Calu3 (cell line): ENCODE measurements around the gene EFCAB8. TPM values are rescaled to one million over a fixed set of nuclear protein-coding genes. Genes with fewer than 3 reads are reported as not detected.

Experiments used
- BruUV-seq: library from RNA; stranded (reverse); fragments of 400-500 nt; replicated peaks from 2 replicates; lab custom pipeline; 2021; lab: Mats Ljungman, UMichigan
- CTCF ChIA-PET: fragments of 300-600 bp; sonication (Branson Sonifier 250); formaldehyde crosslinking; loops from one replicate; lab custom pipeline; 2022; ENCODE audit warnings: antibody characterized with exemption; lab: Charles Lee
- DNase-seq: peaks from one replicate; pipeline ENCODE4 v3.0.0; 2022
- H3K27ac Mint-ChIP-seq: one replicate; pipeline ENCODE4 v1.8.0; 2022; ENCODE audit warnings: mixed read lengths; ENCODE audit not compliant: unreplicated experiment
- H3K27me3 Mint-ChIP-seq: one replicate; pipeline ENCODE4 v1.8.0; 2022; ENCODE audit warnings: mixed read lengths; ENCODE audit not compliant: unreplicated experiment
- H3K36me3 Mint-ChIP-seq: one replicate; pipeline ENCODE4 v1.8.0; 2022; ENCODE audit warnings: mild to moderate bottlenecking, moderate library complexity, mixed read lengths; ENCODE audit not compliant: insufficient read depth, unreplicated experiment
- H3K4me1 Mint-ChIP-seq: one replicate; pipeline ENCODE4 v1.8.0; 2022; ENCODE audit warnings: mild to moderate bottlenecking, low read depth, mixed read lengths; ENCODE audit not compliant: unreplicated experiment
- H3K4me3 Mint-ChIP-seq: one replicate; pipeline ENCODE4 v1.8.0; 2022; ENCODE audit warnings: mild to moderate bottlenecking, low read depth, moderate library complexity, mixed read lengths; ENCODE audit not compliant: unreplicated experiment
- H3K9me3 Mint-ChIP-seq: one replicate; pipeline ENCODE4 v1.8.0; 2022; ENCODE audit warnings: low read depth, mixed read lengths; ENCODE audit not compliant: unreplicated experiment
- intact Hi-C: fragments of 100-400 bp; cut with micrococcal nuclease; formaldehyde crosslinking; loops from one replicate; pipeline ENCODE4 v1.10.0; 2022; ENCODE audit not compliant: unreplicated experiment
- total RNA-seq: library from RNA; stranded (reverse); gene quantifications from 2 replicates; pipeline ENCODE4 v1.2.3, GENCODE V29; 2022
- TF ChIP-seq, protein P1 (sequence below): fragments of 200-600 bp; IDR thresholded peaks from one replicate; pipeline ENCODE4 v1.8.0; 2022; ENCODE audit warnings: antibody characterized with exemption; ENCODE audit not compliant: unreplicated experiment

The EFCAB8 gene
- total RNA-seq, 1 experiment from 2014 or later, result 1.1 TPM

- no TSS peak for BruUV-seq
- Mint-ChIP-seq H3K27ac (no peak overlapping the region), H3K9me3 (no peaks in the 10 kb centered on the region), H3K36me3 (peaks cover 2% of the 10 kb centered on the region), H3K27me3 (peaks cover 8% of the 10 kb centered on the region), H3K4me1 (no peaks in the 10 kb centered on the region), H3K4me3 (no peak overlapping the region)
- CTCF ChIA-PET, result no interaction called here
- no peak for DNase-seq
- TF ChIP-seq, protein P1, sequence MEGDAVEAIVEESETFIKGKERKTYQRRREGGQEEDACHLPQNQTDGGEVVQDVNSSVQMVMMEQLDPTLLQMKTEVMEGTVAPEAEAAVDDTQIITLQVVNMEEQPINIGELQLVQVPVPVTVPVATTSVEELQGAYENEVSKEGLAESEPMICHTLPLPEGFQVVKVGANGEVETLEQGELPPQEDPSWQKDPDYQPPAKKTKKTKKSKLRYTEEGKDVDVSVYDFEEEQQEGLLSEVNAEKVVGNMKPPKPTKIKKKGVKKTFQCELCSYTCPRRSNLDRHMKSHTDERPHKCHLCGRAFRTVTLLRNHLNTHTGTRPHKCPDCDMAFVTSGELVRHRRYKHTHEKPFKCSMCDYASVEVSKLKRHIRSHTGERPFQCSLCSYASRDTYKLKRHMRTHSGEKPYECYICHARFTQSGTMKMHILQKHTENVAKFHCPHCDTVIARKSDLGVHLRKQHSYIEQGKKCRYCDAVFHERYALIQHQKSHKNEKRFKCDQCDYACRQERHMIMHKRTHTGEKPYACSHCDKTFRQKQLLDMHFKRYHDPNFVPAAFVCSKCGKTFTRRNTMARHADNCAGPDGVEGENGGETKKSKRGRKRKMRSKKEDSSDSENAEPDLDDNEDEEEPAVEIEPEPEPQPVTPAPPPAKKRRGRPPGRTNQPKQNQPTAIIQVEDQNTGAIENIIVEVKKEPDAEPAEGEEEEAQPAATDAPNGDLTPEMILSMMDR, result no peak
- intact Hi-C loops, result no loop called here
These were observed 75.9 kb downstream of the EFCAB8 start for GRCh38 chr20:32934580-32934979.

- Mint-ChIP-seq H3K27me3 (peaks cover 39% of the 10 kb centered on the region), H3K9me3 (no peaks in the 10 kb centered on the region), H3K4me3 (no peak overlapping the region), H3K36me3 (peaks cover 4% of the 10 kb centered on the region), H3K4me1 (no peaks in the 10 kb centered on the region), H3K27ac (no peak overlapping the region)
- no TSS peak for BruUV-seq
- intact Hi-C loops, result no loop called here
- no peak for DNase-seq
- TF ChIP-seq, protein P1, result no peak
- CTCF ChIA-PET, result no interaction called here
These were observed 82.6 kb downstream of the EFCAB8 start for GRCh38 chr20:32941155-32941885.

GRCh38 chr20:32943490-32944052, 84.8 kb downstream of the EFCAB8 start:
- no peak overlapping the region for H3K4me3 Mint-ChIP-seq
- intact Hi-C loops, result loop anchor here (2.0 kb wide), 2 partner anchors 41 to 269 kb away; no protein-coding TSS in a partner anchor
- TF ChIP-seq, protein P1, result no peak
- no peaks in the 10 kb centered on the region for H3K4me1 Mint-ChIP-seq
- no peak overlapping the region for H3K27ac Mint-ChIP-seq
- H3K36me3 Mint-ChIP-seq, result peaks cover 4% of the 10 kb centered on the region
- peaks cover 60% of the 10 kb centered on the region for H3K27me3 Mint-ChIP-seq
- DNase-seq, result no peak
- BruUV-seq, result no TSS peak
- H3K9me3 Mint-ChIP-seq, result no peaks in the 10 kb centered on the region
- CTCF ChIA-PET, result interaction anchor here (1.0 kb wide), 1 partner anchor 19 kb away, joined by 3 read pairs; no protein-coding TSS in a partner anchor

- Mint-ChIP-seq H3K27ac (no peak overlapping the region), H3K36me3 (no peaks in the 10 kb centered on the region), H3K27me3 (peaks cover 65% of the 10 kb centered on the region), H3K4me1 (no peaks in the 10 kb centered on the region), H3K9me3 (no peaks in the 10 kb centered on the region), H3K4me3 (no peak overlapping the region)
- intact Hi-C loops, result loop anchor here (1.0 to 2.0 kb wide), 3 partner anchors 43 to 271 kb away; no protein-coding TSS in a partner anchor
- TF ChIP-seq, protein P1, result peak; percentile 75
- BruUV-seq, result no TSS peak
- DNase-seq, result peak; percentile 33
- CTCF ChIA-PET, result interaction anchor here (0.6 to 2.0 kb wide), 6 partner anchors 43 to 447 kb away, joined by 3 to 9 read pairs (median 5); no protein-coding TSS in a partner anchor
These were observed 87.0 kb downstream of the EFCAB8 start for GRCh38 chr20:32945710-32946221.
